HG03439 (cell line): ENCODE data around the gene CLCF1.

Experiments used
- ATAC-seq: cut with Tn5 transposase; IDR thresholded peaks from one replicate; pipeline ENCODE4 v1.9.1; 2021; ENCODE audit warnings: mild to moderate bottlenecking, moderate library complexity; ENCODE audit not compliant: unreplicated experiment

CLCF1 gene

DNA sequence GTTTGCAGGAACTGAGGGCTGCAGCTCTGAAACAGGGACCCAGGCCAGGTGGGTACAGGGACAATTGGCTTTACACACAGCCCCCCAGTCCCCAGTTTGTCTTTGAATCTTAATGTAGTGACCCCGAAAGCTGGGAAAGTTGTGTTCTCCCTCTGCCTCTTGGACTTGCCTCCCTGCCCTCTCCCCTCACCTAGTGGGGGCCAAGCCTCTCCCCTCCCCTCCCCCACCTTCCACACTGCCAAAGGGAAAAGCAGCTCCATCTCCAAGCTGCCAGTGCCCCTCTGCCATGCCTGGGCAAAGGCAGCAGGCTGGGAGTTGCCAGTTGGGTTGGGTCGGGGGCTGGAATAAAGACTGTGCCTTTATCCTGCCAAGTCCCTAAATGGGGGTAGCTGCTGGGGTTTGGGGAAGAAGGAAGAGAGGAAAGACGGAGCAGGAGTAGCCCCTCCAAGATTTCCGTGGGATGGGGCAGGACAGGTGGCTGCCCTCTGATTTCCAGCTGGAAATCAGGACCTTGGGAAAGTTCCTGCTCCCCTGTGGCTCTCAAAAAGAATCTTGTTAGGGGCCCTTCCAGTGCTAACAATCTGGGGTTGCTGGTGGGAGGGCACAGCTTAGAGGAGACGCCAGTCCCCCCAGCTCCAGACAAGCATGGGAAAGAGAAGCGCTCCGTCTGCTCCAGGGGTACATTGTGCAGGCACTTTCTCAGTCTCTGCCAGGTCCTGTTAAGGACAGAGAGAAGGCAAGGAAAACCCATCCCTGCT, 2.8 kb upstream of the CLCF1 start:
- no peak for ATAC-seq

GRCh38 chr11:67375320-67376055, 2.1 kb upstream of the CLCF1 start:
- no peak for ATAC-seq

- no peak for ATAC-seq
Observed at GRCh38 chr11:67374571-67375281, 1.3 kb upstream of the CLCF1 start.

GRCh38 chr11:67373648-67374570, 511 bp upstream of the CLCF1 start:
- ATAC-seq: no peak

DNA sequence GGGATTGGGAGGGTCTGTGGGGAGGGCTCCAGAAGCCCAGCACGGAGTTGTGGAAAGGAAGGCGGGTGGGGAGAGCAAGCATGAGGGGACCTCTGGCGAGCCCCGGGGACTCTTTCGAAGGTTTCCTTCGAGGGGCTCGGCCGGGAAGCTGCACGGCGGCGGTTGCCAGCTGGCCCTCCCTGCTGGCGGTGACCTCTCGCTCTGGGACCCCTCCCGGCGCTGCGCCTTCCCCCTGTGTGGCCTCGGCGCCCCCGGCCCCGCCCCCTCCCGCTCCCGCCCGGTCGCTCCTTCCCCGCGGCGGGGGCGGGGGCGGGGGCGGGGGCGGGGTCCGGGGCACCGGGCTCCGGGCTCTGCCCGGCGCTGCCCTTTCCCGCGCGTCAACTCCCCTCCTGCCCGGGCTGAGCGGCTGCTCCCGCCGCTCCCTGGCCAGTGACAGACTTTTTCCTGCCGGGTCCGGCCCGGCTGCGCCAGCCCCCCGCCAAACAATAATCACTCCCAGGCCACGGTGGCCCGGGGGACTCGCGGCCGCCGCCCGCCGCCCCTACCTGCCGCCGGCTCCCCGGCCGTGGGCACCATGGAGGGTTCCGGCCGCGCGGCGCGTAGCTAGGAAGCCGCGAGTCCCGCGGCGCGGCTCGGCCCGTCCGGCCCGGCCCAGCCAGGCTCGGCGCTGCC, 941 bp downstream of the CLCF1 start:
- ATAC-seq: no peak

- ATAC-seq: no peak
Observed at GRCh38 chr11:67371911-67372320, 1.5 kb downstream of the CLCF1 start.

GRCh38 chr11:67371189-67371910, 2.0 kb downstream of the CLCF1 start:
- no peak for ATAC-seq

DNA sequence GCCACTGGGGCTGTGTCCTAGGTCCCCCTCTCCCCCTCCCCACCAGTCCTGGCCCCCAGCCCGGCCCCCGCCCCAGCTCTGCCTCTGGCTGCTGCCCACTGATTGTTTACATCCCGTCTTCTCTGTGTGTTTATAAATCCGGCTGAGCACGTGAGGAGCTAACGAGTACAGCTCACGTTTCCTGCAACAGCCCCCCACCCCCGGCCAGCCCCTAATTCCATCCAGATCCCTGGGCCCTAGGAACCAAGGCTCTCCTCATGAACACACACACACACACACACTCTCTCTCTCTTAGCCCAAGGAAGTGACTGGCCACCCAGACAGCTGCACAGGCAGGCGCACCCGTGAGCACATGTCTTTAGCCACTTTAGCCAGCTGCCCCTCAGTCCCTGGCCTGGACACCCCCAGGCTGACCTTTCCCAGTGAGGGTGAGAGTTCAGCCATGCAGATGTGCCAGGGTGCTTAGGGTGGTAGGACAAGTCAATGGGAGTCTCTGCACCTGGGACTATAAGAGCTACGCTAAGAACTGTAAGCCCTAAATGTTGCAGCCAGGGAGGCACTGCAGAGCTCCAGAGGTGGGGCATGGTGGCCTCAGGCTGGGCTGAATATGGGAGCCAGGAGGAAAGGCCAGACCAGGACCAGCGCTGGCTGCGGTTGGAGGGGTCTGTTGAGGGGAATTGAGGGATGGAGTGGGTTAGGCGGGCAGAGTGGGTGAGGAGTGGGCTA, 2.9 kb downstream of the CLCF1 start:
- ATAC-seq: no peak

- no peak for ATAC-seq
Observed at GRCh38 chr11:67369801-67370284, 3.6 kb downstream of the CLCF1 start.

GRCh38 chr11:67369275-67369674, 4.1 kb downstream of the CLCF1 start:
- ATAC-seq: no peak

DNA sequence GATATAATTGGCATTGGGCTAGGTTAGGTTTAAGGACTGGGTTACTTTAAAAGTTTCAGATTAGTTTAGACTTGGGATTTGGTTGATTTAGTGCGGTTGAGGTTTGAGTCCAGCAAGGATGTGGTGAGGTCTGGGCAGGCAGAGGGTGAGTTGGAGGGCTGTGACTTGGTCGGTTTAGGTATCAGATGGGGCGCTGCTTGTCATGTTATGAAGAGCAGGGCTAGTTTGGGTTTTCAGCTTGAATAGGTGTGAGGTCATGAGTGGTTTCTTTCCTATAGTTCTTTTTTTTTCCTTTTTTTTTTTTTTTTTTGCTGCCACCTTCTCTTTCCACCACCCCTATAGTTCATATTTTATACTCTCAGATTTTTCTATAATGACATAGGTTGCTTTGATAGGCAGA, 4.8 kb downstream of the CLCF1 start:
- no peak for ATAC-seq

DNA sequence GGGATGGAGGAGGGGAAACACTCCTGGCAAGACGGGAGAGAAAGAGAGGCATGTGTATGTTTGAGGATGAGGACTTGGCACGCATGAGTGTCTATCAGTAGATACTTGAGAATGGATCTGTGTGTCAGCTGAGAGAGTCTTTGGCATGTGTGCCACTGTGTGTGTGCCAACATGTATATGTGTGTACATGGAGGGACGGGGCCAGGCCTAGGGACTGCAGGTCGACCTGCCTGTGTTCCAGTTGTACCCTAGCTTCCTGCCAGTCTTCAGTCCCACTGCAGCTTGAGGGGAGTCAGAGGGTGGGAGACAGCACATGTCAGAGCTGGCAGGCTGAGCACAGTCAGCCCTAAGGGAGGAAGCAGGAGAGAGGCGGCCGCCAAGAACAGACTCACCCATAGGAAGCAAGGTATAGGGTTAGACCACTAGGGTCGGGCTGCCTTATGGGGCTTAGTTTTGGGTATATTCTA, 5.6 kb downstream of the CLCF1 start:
- ATAC-seq: no peak

- no peak for ATAC-seq
Observed at GRCh38 chr11:67366961-67367760, 6.2 kb downstream of the CLCF1 start.

DNA sequence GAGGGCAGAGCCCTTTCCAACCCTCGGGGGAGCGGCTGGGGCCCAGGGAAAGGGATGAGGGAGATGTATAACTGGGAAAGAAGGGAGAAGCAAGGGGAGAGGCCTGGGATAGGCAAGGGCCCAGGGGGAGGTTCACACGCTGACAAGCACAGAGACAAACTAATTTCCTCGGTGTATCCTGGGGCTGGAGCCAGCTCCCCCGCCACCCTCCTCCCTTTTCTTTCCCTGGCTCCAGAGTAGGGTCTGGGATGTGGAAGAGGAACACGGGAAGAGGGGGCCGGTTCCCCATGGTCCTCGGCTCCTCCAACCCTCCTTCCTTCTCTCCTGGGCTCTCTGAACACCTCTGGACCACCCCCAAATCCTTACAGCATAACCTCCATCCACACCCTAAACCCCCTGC, 6.9 kb downstream of the CLCF1 start:
- no peak for ATAC-seq

GRCh38 chr11:67365736-67366444, 7.5 kb downstream of the CLCF1 start:
- ATAC-seq: no peak

DNA sequence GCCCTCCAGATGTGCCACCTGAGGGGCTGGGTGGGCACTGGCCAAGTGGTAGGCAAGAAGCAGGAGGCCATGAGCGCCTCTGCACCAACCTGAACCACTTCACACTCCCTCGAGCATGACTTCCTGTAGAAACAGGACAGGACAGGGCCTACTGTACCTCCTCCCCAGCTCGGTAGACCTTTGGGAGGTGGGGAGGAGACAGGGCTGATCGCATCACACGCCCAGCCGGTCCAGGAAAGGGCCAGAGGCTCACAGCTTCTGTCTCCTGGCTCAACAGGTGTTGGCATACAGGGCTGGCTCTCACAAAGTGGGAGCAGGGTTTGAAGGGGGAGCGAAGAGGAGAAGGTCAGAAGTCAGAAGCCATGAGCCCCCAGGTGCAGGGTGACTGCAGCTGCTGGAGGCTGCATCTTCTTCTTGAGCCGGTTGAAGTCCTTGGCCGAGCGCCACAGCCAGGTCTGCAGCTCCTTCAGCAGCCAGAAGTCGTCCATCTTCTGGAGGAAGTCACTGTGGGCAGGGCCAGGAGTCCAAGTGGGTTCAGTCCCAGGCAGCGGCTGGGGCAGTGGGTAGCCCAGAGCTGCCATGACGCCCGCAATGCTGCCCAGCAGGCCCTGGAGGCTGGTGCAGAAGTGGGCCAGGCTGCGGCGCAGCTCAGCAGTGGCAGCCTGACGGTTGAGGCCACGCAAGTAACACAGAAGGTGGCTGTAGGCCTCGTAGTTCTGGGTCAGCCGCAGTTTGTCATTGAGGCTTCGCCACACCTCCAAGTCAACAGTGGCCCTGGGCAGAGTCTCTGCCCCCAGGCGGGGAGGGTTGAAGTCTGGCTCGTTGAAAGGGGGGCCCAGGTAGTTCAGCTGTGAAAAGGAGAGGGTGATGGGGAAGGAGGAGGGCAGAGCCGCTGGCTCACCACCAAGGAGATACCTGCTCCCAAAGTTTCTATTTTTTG, 8.3 kb downstream of the CLCF1 start:
- no peak for ATAC-seq
